ENCODE data around the gene HOXD11. TPM values are rescaled to one million over a fixed set of nuclear protein-coding genes. Genes with fewer than 3 reads are reported as not detected.
A peak's percentile ranks its signal among the peaks of the same experiment; 100 is the strongest.

HOXD11 gene
- total RNA-seq, 1 donor from 2014 or later, result not detected

DNA sequence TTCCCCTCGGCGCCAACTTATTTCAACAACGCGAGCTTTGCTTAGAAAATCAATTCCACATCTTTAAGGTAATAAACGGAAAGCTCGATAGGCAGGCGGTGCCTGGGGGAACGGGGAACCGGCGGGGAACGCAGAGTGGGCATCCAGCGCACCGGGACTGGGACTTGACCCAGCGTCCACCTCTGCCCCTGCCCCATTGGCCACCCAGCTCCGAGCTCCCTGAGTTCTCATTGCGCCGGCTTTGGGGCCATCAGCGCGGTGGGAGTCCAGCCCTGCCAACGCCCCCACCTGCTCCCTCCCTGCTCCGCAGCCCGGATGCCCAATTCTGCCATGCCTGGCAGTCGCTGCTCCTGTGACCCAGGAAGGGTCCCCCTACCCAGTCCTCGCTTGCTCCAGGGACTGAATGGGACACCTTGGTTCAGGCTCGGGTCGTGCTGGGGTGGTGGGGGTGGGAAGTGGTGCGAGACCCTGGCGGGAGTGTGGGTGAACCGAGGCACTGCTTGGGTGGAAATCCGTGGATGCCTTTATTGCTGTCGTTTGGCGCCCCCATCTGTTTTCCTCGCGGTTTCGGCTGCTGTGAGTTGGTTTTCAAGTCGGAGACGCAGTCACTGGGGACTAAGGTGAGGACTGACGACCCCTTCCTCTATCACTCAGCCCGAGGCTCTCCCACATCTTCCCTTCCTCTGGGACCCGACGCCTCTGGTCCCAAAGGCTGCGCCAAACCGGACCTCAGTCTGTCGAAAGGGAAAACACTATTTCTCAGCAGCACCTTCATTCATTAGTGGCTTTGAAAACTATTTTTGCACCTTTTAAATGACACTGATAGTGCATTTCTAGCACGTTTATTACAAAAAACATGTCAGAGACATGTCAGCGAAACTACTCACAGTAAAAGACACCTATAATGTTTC is 21.0 kb upstream of the HOXD11 start:
- no peak for DNase-seq (ENCODE audit: low spot score)
- peaks cover 23% of the 10 kb centered on the region for H3K4me1 Mint-ChIP-seq (ENCODE audit: low read depth)
- H3K9me3 Mint-ChIP-seq (ENCODE audit: low read depth), result no peaks in the 10 kb centered on the region
- H3K4me3 Mint-ChIP-seq (ENCODE audit: unreplicated experiment), result no peak overlapping the region
- no peak overlapping the region for H3K27ac Mint-ChIP-seq (ENCODE audit: unreplicated experiment)
- peaks cover under 1% of the 10 kb centered on the region for H3K36me3 Mint-ChIP-seq (ENCODE audit: low read depth)
- peaks cover 91% of the 10 kb centered on the region for H3K27me3 Mint-ChIP-seq (ENCODE audit: low read depth)
- TF ChIP-seq, protein P1, sequence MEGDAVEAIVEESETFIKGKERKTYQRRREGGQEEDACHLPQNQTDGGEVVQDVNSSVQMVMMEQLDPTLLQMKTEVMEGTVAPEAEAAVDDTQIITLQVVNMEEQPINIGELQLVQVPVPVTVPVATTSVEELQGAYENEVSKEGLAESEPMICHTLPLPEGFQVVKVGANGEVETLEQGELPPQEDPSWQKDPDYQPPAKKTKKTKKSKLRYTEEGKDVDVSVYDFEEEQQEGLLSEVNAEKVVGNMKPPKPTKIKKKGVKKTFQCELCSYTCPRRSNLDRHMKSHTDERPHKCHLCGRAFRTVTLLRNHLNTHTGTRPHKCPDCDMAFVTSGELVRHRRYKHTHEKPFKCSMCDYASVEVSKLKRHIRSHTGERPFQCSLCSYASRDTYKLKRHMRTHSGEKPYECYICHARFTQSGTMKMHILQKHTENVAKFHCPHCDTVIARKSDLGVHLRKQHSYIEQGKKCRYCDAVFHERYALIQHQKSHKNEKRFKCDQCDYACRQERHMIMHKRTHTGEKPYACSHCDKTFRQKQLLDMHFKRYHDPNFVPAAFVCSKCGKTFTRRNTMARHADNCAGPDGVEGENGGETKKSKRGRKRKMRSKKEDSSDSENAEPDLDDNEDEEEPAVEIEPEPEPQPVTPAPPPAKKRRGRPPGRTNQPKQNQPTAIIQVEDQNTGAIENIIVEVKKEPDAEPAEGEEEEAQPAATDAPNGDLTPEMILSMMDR (IDR thresholded peaks at IDR 0.05), result peak; percentile 80

DNA sequence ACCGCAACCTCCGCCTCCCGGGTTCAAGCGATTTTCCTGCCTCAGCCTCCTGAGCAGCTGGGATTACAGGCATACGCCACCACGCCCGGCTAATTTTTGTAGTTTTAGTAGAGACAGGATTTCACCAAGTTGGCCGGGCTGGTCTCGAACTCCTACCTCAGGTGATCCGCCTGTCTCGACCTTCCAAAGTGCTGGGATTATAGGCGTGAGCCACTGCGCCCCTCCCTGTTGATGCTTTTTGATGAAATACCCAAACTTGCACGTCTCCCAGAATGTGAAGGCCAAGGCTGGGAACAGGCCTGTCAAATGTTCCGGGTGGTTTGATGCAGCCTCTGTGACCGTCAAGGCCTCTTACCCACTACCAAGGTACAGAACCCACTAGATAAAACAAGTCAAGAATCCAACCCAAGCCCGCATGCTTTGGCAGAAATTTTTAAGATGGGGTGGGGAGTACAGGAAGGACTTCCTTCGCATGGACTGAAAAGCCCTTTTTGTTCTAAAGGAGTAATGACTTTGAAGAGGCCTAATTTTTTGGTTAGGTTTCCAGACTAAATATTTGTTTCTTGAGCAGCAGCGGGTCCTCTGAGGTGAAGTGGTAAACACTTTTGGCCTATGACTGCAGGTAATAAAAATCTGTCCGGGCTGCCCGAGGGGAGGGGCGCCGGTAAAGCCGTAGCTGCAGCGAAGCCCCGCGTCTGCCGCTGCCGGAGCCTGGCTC is 19.6 kb upstream of the HOXD11 start:
- no peak for DNase-seq (ENCODE audit: low spot score)
- peaks cover 92% of the 10 kb centered on the region for H3K27me3 Mint-ChIP-seq (ENCODE audit: low read depth)
- H3K9me3 Mint-ChIP-seq (ENCODE audit: low read depth), result no peaks in the 10 kb centered on the region
- TF ChIP-seq, protein P1 (IDR thresholded peaks at IDR 0.05), result no peak
- H3K27ac Mint-ChIP-seq (ENCODE audit: unreplicated experiment), result no peak overlapping the region
- H3K4me3 Mint-ChIP-seq (ENCODE audit: unreplicated experiment), result peak overlapping the region; percentile 75
- peaks cover 29% of the 10 kb centered on the region for H3K4me1 Mint-ChIP-seq (ENCODE audit: low read depth)
- H3K36me3 Mint-ChIP-seq (ENCODE audit: low read depth), result no peaks in the 10 kb centered on the region

DNA sequence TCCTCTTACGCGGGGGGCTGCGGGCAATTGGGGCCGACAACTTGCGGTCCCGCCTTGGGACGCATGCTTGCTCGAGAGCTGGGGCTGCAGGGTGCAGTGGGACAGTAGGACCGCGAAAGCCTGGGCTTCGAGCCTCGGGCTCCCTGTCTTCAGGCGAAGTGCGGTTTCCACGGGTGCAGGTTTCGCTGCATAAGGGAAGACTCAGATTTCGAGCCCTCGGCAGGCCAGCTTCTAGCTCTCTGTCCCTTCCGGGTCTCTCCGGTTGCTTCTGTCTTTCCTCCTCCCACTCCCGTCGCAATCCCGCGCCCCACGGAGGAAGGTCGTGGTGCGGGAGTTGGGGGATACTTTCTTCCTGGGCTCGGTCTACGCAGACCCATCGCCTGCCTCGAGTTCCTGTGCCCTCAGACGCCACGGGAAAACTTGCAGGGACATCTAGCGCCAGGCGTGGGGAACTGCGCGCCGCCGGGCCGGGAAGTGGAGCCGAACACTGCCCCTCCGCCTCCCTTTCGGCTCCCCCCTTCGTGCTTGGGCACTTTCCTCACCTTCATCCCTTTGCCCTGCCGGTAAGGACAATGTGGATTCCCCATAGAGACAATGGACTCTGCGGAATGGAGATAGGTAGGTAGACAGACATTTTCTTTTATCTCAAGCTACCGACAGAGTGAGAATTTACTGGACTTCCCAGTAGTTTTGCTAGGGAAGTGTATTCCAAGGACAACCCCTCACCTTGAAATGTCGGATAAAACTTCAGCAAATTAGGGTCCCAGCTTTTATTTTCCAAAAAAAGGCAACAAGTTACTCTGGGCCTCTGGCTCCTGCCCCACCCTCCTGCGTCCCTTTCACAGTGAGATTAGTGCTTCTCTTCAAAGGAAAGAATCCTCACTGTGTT is 18.8 kb upstream of the HOXD11 start:
- no peaks in the 10 kb centered on the region for H3K9me3 Mint-ChIP-seq (ENCODE audit: low read depth)
- peaks cover 23% of the 10 kb centered on the region for H3K4me1 Mint-ChIP-seq (ENCODE audit: low read depth)
- TF ChIP-seq, protein P1 (IDR thresholded peaks at IDR 0.05), result peak; percentile 87
- H3K27me3 Mint-ChIP-seq (ENCODE audit: low read depth), result peaks cover 86% of the 10 kb centered on the region
- no peaks in the 10 kb centered on the region for H3K36me3 Mint-ChIP-seq (ENCODE audit: low read depth)
- no peak for DNase-seq (ENCODE audit: low spot score)
- peak overlapping the region; percentile 75 for H3K4me3 Mint-ChIP-seq (ENCODE audit: unreplicated experiment)
- no peak overlapping the region for H3K27ac Mint-ChIP-seq (ENCODE audit: unreplicated experiment)

DNA sequence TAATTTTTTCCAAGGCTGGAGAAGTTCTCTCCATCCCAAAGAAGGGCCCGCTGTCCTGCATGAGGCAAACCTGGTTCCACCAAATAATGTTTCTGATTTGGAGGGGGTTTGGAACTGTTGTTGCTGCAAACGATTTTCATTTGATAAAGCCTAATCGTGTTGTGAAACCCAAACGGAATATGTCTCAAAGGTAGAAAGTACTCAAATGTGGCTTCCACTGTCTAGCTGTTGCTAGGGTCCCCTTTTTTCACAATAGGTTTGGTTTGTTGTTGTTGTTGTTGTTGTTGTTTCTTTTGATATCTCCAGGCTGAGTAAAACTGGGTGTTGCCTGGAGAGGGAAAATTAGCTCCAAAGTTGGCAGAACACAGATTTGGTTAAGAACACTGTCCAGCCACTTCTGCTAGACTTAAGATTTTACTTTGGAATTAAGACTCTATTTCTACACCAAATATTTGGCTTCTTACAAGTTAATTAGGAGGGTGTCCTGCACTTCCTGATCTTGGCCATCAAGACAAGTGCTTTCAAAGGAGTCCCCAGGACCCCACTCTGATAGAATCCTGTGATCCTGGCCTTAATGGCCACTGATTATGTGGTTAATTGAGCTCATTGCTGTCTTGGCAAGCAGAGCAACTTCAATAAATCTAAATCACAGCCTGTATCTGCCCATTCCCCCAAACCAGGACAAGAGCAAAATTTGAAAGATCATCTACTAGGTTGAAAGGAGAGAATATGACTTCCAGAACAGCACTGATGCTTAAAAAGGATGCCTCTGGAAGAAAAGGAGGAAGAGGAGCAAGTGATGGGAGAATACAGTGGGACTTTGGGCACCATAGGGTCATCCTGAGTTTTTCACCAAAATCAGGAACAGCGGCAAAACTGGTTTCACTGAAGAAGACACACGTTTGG is 17.9 kb upstream of the HOXD11 start:
- no peak for DNase-seq (ENCODE audit: low spot score)
- Mint-ChIP-seq H3K27ac (ENCODE audit: unreplicated experiment) (no peak overlapping the region), H3K4me3 (ENCODE audit: unreplicated experiment) (no peak overlapping the region), H3K9me3 (ENCODE audit: low read depth) (no peaks in the 10 kb centered on the region), H3K27me3 (ENCODE audit: low read depth) (peaks cover 87% of the 10 kb centered on the region), H3K36me3 (ENCODE audit: low read depth) (no peaks in the 10 kb centered on the region), H3K4me1 (ENCODE audit: low read depth) (peaks cover 25% of the 10 kb centered on the region)
- TF ChIP-seq, protein P1 (IDR thresholded peaks at IDR 0.05), result no peak
